Breast epithelium (tissue), 3 donors: ENCODE data around the gene GDAP1L1.

ENCODE experiments used
- CTCF ChIP-seq, 3 donors: fragments of 450-650 bp; IDR thresholded peaks; one replicate each; pipeline ENCODE4 v1.5.1; 2016 to 2017; ENCODE audit warnings: antibody characterized with exemption in 3 of 3, mild to moderate bottlenecking in 3 of 3, moderate library complexity in 3 of 3
- POLR2A ChIP-seq: fragments of 450-650 bp; IDR thresholded peaks from one replicate; pipeline ENCODE4 v1.6.1; 2016; ENCODE audit warnings: antibody characterized with exemption, mild to moderate bottlenecking, moderate library complexity
- POLR2AphosphoS5 ChIP-seq, 3 donors: sonication (generic); formaldehyde crosslinking; IDR thresholded peaks; one replicate each; pipeline ENCODE4 v1.6.1; 2017; ENCODE audit warnings: antibody characterized with exemption in 3 of 3

DNA sequence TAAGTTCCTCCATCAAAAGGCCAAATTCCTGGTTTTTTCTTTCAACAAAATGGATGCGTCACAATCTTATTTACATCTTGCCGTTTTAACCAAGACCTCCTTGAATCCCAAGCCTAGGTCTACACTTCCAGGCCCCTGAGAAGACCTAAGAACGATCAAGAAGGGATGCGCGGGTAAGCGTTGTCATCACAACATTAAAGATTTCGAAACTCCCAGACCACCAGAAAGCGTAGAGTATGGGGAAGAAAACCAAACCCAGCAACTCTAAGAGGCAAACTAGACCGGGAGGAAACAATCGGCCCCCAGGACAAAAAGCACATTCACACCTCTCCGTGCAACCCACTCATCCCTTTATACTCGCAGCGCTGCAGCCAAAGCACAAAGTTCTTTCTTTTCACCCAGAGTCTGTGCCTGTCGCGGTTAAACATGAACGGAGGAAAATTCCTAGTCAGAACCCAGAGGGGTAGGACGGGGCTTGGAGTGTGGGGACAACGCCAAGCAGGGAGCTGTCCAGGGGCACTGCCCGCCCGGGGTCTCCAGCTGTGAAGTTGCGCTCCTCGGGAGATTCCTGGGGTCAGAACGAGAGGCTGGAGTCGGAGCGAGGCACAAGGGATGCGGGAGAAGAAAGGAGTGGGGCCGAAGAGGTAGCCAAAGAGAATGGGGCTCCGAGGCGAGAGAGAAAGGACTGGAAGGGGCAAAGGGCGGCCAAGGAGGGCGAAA, 37.3 kb upstream of the GDAP1L1 start:
- TF ChIP-seq CTCF (IDR thresholded peaks at IDR 0.05) (no peak), POLR2A (no peak), POLR2AphosphoS5 (IDR thresholded peaks at IDR 0.05) (no peak)
